GM23338 (cell line): ENCODE data around the gene MAPK8IP3. TPM values are rescaled to one million over a fixed set of nuclear protein-coding genes. Genes with fewer than 3 reads are reported as not detected.

ENCODE experiments used
- ATAC-seq: fragments of 200-7000 bp; cut with Tn5 transposase; 3 replicates; pipeline ENCODE4 v1.9.1; 2020
- DNase-seq: peaks from one replicate; pipeline ENCODE4 v3.0.0-alpha.2; 2015; ENCODE audit warnings: low spot score
- H2AFZ ChIP-seq: fragments of 200-600 bp; sonication (generic); 2 replicates; pipeline ENCODE4 v1.8.0; 2016; ENCODE audit warnings: antibody characterized with exemption, mild to moderate bottlenecking, moderate library complexity
- H3F3A ChIP-seq: fragments of 200-600 bp; sonication (generic); replicated peaks from 2 replicates; pipeline ENCODE4 v1.8.0; 2017; ENCODE audit warnings: antibody characterized with exemption, mixed run types, low read depth
- H3K27ac ChIP-seq: fragments of 200-600 bp; sonication (generic); 2 replicates; pipeline ENCODE4 v1.6.1; 2016; ENCODE audit warnings: low read depth
- H3K27me3 ChIP-seq: fragments of 200-600 bp; sonication (generic); 2 replicates; pipeline ENCODE4 v1.8.0; 2016; ENCODE audit warnings: mild to moderate bottlenecking, mixed run types, moderate library complexity; ENCODE audit not compliant: insufficient read depth
- H3K36me3 ChIP-seq: fragments of 200-600 bp; sonication (generic); 2 replicates; pipeline ENCODE4 v1.8.0; 2016; ENCODE audit warnings: mild to moderate bottlenecking; ENCODE audit not compliant: insufficient read depth
- H3K4me1 ChIP-seq: fragments of 200-600 bp; sonication (generic); 2 replicates; pipeline ENCODE4 v1.8.0; 2016; ENCODE audit warnings: mild to moderate bottlenecking, moderate library complexity; ENCODE audit not compliant: insufficient read depth
- H3K4me2 ChIP-seq: fragments of 200-600 bp; sonication (generic); 2 replicates; pipeline ENCODE4 v1.7.1; 2017; ENCODE audit warnings: mixed run types
- H3K4me3 ChIP-seq: fragments of 200-600 bp; sonication (generic); 2 replicates; pipeline ENCODE4 v1.6.1; 2016; ENCODE audit warnings: mixed run types
- H3K79me2 ChIP-seq: fragments of 200-600 bp; sonication (generic); replicated peaks from 2 replicates; pipeline ENCODE4 v1.8.0; 2017; ENCODE audit warnings: mild to moderate bottlenecking; ENCODE audit not compliant: insufficient read depth
- H3K9me2 ChIP-seq: fragments of 200-600 bp; sonication (generic); 2 replicates; pipeline ENCODE4 v1.8.0; 2017; ENCODE audit not compliant: insufficient read depth
- H4K20me1 ChIP-seq: fragments of 200-600 bp; sonication (generic); replicated peaks from 2 replicates; pipeline ENCODE4 v1.8.0; 2017; ENCODE audit warnings: mild to moderate bottlenecking; ENCODE audit not compliant: insufficient read depth
- H3K27ac Mint-ChIP-seq: 2 replicates; pipeline ENCODE4 v1.8.0; 2020; ENCODE audit warnings: inconsistent platforms, mild to moderate bottlenecking, moderate library complexity, mixed read lengths
- H3K27me3 Mint-ChIP-seq: 3 replicates; pipeline ENCODE4 v1.8.0; 2022; ENCODE audit warnings: low read depth, mild to moderate bottlenecking, moderate library complexity, mixed read lengths, inconsistent platforms; ENCODE audit not compliant: insufficient read depth, poor library complexity
- H3K36me3 Mint-ChIP-seq: 3 replicates; pipeline ENCODE4 v1.8.0; 2021; ENCODE audit warnings: low read depth, mild to moderate bottlenecking, inconsistent platforms, moderate library complexity, mixed read lengths
- H3K4me1 Mint-ChIP-seq: 3 replicates; pipeline ENCODE4 v1.8.0; 2020; ENCODE audit warnings: mild to moderate bottlenecking, inconsistent platforms, mixed read lengths
- H3K4me3 Mint-ChIP-seq: 3 replicates; pipeline ENCODE4 v1.8.0; 2021; ENCODE audit warnings: moderate library complexity, mild to moderate bottlenecking, inconsistent platforms, mixed read lengths
- H3K9me3 Mint-ChIP-seq: 3 replicates; pipeline ENCODE4 v1.8.0; 2020; ENCODE audit warnings: moderate library complexity, mild to moderate bottlenecking, inconsistent platforms, mixed read lengths
- CREB1 ChIP-seq: fragments of 250-450 bp; sonication (Bioruptor Pico); IDR thresholded peaks from 2 replicates; pipeline ENCODE4 v1.5.0; 2020; ENCODE audit warnings: low read depth, mild to moderate bottlenecking, moderate library complexity
- CTCF ChIP-seq, 2 experiments: fragments of 200-600 bp in 1 of 2; sonication (generic) in 1 of 2; conservative IDR thresholded peaks; 2 replicates each; pipeline versions ENCODE4 v1.5.1 to v1.6.1; 2016 to 2017; ENCODE audit warnings: antibody characterized with exemption in 2 of 2, low read depth in 2 of 2, mild to moderate bottlenecking in 2 of 2, moderate library complexity in 1 of 2
- ETS1 ChIP-seq: IDR thresholded peaks from 2 replicates; pipeline ENCODE4 v1.6.1; 2016; ENCODE audit warnings: antibody characterized with exemption
- EZH2 ChIP-seq: fragments of 200-600 bp; sonication (generic); IDR thresholded peaks from one replicate; pipeline ENCODE4 v1.8.0; 2017; ENCODE audit warnings: antibody characterized with exemption, mild to moderate bottlenecking, low read depth; ENCODE audit not compliant: unreplicated experiment
- EZH2phosphoT487 ChIP-seq: fragments of 200-600 bp; sonication (generic); IDR thresholded peaks from one replicate; pipeline ENCODE4 v1.8.1; 2018; ENCODE audit warnings: antibody characterized with exemption; ENCODE audit not compliant: unreplicated experiment
- JUNB ChIP-seq: IDR thresholded peaks from one replicate; pipeline ENCODE4 v1.6.1; 2016; ENCODE audit warnings: antibody characterized with exemption; ENCODE audit not compliant: unreplicated experiment
- NANOG ChIP-seq: IDR thresholded peaks from 2 replicates; pipeline ENCODE4 v1.6.1; 2016; ENCODE audit warnings: antibody characterized with exemption, borderline replicate concordance
- POLR2AphosphoS5 ChIP-seq: IDR thresholded peaks from 2 replicates; pipeline ENCODE4 v1.6.1; 2016; ENCODE audit warnings: antibody characterized with exemption, low read depth
- REST ChIP-seq: IDR thresholded peaks from one replicate; pipeline ENCODE4 v1.6.1; 2018; ENCODE audit warnings: antibody characterized with exemption; ENCODE audit not compliant: unreplicated experiment
- STAT1 ChIP-seq: IDR thresholded peaks from one replicate; pipeline ENCODE4 v1.6.1; 2016; ENCODE audit warnings: antibody characterized with exemption; ENCODE audit not compliant: unreplicated experiment
- ZNF114 ChIP-seq: fragments of 250-450 bp; sonication (Bioruptor Pico); IDR thresholded peaks from 2 replicates; pipeline ENCODE4 v1.5.0; 2020; ENCODE audit warnings: mild to moderate bottlenecking, moderate library complexity
- ZNF331 ChIP-seq: fragments of 250-450 bp; sonication (Bioruptor Pico); IDR thresholded peaks from 2 replicates; pipeline ENCODE4 v1.5.0; 2020; ENCODE audit warnings: low read depth, mild to moderate bottlenecking, moderate library complexity
- ZNF462 ChIP-seq: fragments of 250-450 bp; sonication (Bioruptor Pico); IDR thresholded peaks from 2 replicates; pipeline ENCODE4 v1.5.0; 2020; ENCODE audit warnings: mild to moderate bottlenecking, moderate library complexity
- polyA plus RNA-seq: library from polyadenylated mRNA; unstranded; fragments of >200 nt; fragmentation: Nextera tagmentation; extraction: Ambion mirVana; gene quantifications from 2 replicates; pipeline ENCODE4 v1.2.1, GENCODE V29; 2016
- total RNA-seq: library from RNA; depleted of rRNA; stranded (reverse); fragments of >200 nt; shearing (Covaris generic); gene quantifications from 2 replicates; pipeline ENCODE4 v1.2.3, GENCODE V29; 2014

MAPK8IP3 gene
- total and polyA plus RNA-seq, 2 experiments from 2014 or later: 11.3 to 58.4 TPM

- no peak for ATAC-seq
- H3K27me3 ChIP-seq: no peaks in the 10 kb centered on the region
- no peak for DNase-seq
- Mint-ChIP-seq H3K4me3 (no peak overlapping the region), H3K27me3 (peaks cover 8% of the 10 kb centered on the region), H3K4me1 (no peaks in the 10 kb centered on the region), H3K27ac (no peak overlapping the region), H3K36me3 (peaks cover 19% of the 10 kb centered on the region), H3K9me3 (peaks cover 3% of the 10 kb centered on the region; the same call in 1 of the 3 replicates)
- no peak overlapping the region for H3K4me2 ChIP-seq
- H3K9me2 ChIP-seq: no peaks in the 10 kb centered on the region
- H3F3A ChIP-seq: peaks cover 35% of the 10 kb centered on the region
- no peak overlapping the region for H3K27ac ChIP-seq
- no peak overlapping the region for H3K4me3 ChIP-seq
- no peaks in the 10 kb centered on the region for H3K4me1 ChIP-seq
- H3K36me3 ChIP-seq: no peaks in the 10 kb centered on the region
- H3K79me2 ChIP-seq: no peaks in the 10 kb centered on the region
- no peak for TF ChIP-seq POLR2AphosphoS5
- no peak for TF ChIP-seq STAT1
- no peak for TF ChIP-seq ZNF114 (CRISPR knock-in tag)
- no peak for TF ChIP-seq NANOG
- no peak for TF ChIP-seq EZH2
- TF ChIP-seq REST: no peak
- TF ChIP-seq CREB1 (CRISPR knock-in tag): no peak
- no peak for TF ChIP-seq EZH2phosphoT487
- TF ChIP-seq ZNF331 (CRISPR knock-in tag): no peak
- no peak for TF ChIP-seq ETS1
- TF ChIP-seq JUNB: no peak
- TF ChIP-seq CTCF (conservative IDR thresholded peaks at IDR 0.05; ENCODE audit: low read depth in 2 of 2): no peak
- no peak for TF ChIP-seq ZNF462
- H2AFZ ChIP-seq: no peak overlapping the region
- no peaks in the 10 kb centered on the region for H4K20me1 ChIP-seq
These were observed 28.1 kb downstream of the MAPK8IP3 start for GRCh38 chr16:1734123-1734522.
